Activated CD4-positive, alpha-beta T cell treated with anti-CD3 and anti-CD28 coated beads, Interleukin-2, amount 50 U/mL, for 24 hours (primary cell): ENCODE measurements around the gene ELFN1.
"Not testable (repeated sequence)": the region's sequence is repeated elsewhere in the genome, so short reads cannot be mapped to it uniquely, and the experiment has no call there.

Experiments
- DNase-seq, 2 donors: peaks; one replicate each; pipeline ENCODE4 v3.0.0-alpha.2; 2020; ENCODE audit warnings: low read depth in 1 of 2, low spot score in 1 of 2

The ELFN1 gene

DNA sequence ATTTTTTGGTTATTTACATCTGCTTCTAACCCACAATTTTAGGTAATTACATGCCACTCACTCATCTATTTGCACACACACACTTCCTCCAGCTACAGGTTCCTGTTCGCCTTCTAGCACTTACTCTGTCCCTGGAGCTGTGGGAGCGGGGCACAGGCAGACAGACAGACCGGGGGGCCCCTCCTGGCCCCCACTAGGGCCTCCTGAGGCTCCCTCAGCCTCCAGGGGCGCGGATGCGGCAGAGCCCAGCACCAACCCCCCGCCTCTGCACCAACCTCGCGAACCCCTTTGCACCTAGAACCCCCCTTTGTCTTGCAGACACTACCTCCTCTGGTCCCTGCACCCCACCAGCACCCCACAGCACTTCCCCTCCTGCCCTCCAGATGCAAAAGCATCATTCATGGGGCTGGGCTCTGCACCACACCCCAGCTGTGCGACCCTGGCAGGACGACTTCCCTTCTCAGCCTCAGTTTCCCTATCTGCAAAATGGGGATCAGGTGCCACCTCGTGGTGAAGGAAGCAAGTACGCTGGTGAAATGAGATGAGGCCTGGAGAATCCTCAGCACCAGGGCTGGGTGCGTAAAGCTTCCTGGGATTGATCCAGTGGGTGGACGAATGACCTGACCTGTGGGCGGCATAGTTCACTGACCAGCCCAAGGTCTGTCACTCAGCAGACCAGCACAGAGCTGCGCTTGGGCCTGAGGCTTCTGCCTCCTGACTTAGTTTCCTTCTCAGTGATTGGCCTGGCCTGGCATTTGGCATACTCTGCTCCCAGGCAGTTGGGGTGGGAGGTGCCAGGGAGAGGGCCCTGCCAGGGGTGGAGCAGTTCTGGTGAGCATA lies 37.9 kb downstream of the ELFN1 start:
- DNase-seq, result no peak

GRCh38 chr7:1708596-1709251 lies 38.6 kb downstream of the ELFN1 start:
- DNase-seq, result no peak

DNA sequence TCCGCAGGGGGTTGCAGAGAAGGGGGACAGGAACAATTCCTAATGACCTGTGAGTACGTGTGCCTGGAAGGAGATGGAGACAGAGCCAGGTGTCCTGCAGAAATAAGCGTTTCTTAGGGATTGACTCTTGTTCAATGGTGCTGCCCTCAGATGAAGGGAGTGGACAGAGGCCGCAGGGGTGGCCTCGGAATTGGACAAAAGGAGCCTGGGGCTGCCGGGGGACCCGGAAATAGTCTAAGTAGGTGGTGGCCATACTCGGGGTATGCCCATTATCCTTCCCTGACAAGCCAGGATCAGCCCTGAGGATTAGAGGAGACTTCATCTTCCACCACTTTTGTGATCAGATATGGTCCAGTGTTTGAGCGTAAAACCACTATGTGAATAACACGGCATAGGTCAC lies 39.2 kb downstream of the ELFN1 start:
- DNase-seq, result no peak

DNA sequence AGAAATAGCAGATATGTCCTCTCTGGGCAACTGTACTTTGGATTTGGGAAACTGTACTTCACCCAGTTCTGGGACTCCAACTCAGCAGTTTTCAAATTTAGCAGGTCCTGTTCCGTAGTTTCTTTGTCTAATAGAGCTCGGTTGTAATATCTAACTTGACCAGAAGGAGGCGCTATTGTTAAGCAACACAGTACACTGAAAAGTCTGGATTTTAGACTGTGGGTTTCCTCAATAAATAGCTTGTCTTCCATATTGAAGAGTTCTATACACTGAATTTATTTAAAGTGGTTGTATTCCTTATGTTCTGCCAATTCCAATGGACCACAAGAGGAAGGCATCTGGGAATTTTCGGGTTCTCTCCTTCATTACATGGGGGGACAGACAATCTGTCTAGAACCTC lies 39.8 kb downstream of the ELFN1 start:
- DNase-seq, result no peak

DNA sequence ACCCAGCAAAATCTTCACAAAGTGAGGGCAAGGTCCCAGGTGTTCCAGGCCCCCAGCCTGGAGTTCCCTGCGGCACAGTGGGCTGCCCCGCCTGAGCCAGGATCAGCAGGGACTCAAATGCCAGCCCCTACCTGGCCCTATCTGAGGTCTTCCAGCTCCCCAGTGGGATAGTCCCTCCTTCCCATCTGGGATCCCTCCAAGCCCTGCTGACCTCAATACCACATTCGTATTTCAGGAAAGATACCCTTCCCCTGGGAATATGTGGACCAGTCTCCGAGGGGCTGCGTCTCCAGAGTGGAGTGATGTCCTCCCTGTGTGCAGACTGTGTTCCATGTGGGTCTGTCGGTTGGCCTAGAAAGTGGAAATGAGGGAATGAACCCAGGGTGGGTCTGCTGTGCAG lies 40.9 kb downstream of the ELFN1 start:
- no peak for DNase-seq

DNA sequence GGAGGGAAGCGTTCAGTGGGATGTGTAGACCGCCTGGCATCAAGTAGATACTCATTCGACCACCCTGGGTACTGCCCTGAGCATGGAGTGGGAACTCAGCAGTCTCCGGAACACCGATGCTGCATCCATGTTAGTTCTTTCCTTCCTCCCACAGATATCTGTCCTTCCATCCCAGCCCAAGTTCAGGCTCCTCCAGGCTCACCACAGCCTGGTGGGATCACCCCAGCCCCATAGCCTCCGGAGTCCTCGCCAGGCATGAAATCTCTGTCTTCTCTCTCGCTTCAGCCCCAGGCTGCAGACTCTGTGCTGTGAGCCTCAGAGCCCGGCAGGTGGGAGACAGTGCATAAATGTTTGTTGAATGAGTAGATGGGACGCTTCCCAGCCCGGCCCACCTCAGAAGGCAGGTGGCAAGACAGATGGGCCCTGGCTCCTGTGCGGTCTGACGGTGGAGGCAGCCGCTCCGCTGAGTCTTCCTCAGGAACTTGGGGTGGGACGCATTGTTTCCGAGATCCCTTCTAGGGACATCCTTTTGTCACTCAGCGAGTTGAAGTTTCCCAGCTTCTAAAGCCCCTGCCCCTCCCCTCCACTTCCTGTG lies 42.9 kb downstream of the ELFN1 start:
- no peak for DNase-seq

GRCh38 chr7:1713502-1714484 lies 43.7 kb downstream of the ELFN1 start:
- DNase-seq, result no peak

GRCh38 chr7:1714583-1715330 lies 44.7 kb downstream of the ELFN1 start:
- DNase-seq, result no peak

- DNase-seq, result no peak
Measured at GRCh38 chr7:1715331-1715625, 45.2 kb downstream of the ELFN1 start.

GRCh38 chr7:1715671-1716074 lies 45.6 kb downstream of the ELFN1 start:
- no peak for DNase-seq

- no peak for DNase-seq
Measured at GRCh38 chr7:1716263-1717094, 46.4 kb downstream of the ELFN1 start.

DNA sequence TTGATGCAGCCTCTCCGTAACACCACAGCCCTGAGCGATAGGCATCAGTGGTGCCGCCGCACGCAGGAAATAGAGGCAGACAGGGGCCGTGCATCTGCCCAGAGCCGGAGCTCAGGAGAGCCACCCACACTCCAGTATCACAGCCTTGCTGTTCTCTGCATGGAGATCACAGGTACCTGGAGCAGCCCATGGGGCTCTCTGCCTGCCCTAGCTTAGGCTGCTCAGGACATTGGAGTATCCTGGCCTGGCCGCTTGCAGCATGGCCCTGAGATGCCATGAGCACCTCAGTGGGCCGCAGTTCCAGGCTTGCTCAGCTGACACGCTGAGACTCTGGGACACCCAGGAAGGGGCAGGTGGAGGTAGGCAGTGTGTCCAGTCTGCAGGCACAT lies 47.0 kb downstream of the ELFN1 start:
- no peak for DNase-seq

DNA sequence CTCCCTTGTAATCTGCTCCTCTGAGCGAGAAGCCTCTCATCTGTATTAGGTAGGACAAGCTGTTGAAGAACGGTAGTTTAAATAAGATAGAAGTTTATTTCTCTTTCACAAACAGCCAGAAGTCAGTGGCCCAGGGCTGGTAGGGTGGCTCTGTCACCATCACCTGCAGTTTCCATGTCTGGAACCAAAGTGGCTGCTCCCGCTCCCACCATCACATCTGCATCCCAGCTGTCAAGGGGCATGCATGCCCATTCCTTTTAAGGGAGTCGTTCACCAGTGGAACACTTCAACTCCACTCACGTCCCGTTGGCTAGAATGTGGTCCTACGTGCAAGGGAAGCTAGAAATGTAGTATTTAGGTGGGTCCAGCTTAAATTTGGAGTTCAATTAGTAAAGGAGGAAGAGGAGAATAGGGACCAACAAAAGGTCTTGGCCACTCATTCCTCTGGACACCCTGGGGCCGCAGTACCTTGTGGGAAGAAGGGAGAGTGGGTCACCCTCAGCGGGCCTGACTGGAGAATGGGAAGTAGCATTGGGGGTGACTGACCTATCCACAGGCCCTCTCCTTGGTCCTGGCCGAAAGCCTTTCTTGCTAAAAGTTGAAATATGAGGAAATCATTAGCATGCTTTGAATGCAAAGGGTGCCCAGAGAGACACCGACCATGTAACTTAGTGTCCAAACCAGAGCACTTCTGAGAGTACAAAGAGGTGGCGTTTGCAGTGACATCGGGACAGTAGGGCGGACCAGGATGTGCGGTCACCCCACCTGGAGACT lies 48.0 kb downstream of the ELFN1 start:
- DNase-seq, result no peak

DNA sequence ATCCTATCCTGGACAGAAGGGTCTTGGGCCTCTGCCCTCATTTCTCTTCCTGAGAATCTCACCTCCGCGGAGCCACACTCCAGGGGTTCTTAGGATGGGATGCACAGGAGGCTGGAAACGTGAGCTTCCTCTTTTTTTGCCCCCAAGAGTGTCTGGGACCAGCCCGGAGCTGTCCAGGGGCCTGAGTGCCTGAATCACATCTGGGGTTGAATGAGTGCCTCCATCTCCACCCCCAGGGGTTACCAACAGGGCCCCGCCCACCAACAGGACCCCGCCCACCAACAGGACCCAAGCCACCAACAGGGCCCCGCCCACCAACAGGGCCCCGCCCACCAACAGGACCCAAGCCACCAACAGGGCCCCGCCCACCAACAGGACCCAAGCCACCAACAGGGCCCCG lies 48.8 kb downstream of the ELFN1 start:
- DNase-seq, result not testable (repeated sequence)

DNA sequence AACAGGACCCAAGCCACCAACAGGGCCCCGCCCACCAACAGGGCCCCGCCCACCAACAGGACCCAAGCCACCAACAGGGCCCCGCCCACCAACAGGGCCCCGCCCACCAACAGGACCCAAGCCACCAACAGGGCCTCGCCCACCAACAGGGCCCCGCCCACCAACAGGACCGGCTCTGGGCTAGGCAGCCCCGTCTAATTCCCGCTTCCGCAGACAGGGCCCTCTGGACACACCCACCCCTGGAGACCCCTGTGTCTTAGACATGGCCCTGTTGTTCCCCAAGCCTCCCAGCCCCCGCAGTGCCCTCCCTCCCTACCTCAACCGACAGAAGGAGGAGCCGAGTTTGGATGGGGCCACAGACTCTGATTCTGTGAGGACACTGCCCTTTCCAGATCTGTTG lies 49.2 kb downstream of the ELFN1 start:
- DNase-seq, result not testable (repeated sequence)

GRCh38 chr7:1719913-1720312 lies 49.8 kb downstream of the ELFN1 start:
- no peak for DNase-seq

GRCh38 chr7:1720326-1720725 lies 50.2 kb downstream of the ELFN1 start:
- no peak for DNase-seq

- DNase-seq, result no peak
Measured at GRCh38 chr7:1721047-1721690, 51.1 kb downstream of the ELFN1 start.

GRCh38 chr7:1723254-1723653 lies 53.2 kb downstream of the ELFN1 start:
- no peak for DNase-seq
